ENCODE results near the gene GRM2.

The GRM2 gene

GRCh38 chr3:51727500-51727899 lies 20.6 kb downstream of the GRM2 start:
- no peak for DNase-seq (ENCODE audit: low spot score)
- ChIA-PET CTCF (interaction anchor here (1.3 kb wide), 1 partner anchor 8 kb away, joined by 4 read pairs; no protein-coding TSS in a partner anchor), POLR2A (ENCODE audit: low non-redundant PET) (no interaction called here)
- no peak overlapping the region for H3K27ac ChIP-seq
- TF ChIP-seq CTCF (conservative IDR thresholded peaks at IDR 0.05; ENCODE audit: low read depth) = no peak

- ChIA-PET POLR2A (ENCODE audit: low non-redundant PET) (no interaction called here), CTCF (no interaction called here)
- no peak overlapping the region for H3K27ac ChIP-seq
- TF ChIP-seq CTCF (conservative IDR thresholded peaks at IDR 0.05; ENCODE audit: low read depth) = no peak
- no peak for DNase-seq (ENCODE audit: low spot score)
These were observed 22.3 kb downstream of the GRM2 start for GRCh38 chr3:51729042-51729633.

DNA sequence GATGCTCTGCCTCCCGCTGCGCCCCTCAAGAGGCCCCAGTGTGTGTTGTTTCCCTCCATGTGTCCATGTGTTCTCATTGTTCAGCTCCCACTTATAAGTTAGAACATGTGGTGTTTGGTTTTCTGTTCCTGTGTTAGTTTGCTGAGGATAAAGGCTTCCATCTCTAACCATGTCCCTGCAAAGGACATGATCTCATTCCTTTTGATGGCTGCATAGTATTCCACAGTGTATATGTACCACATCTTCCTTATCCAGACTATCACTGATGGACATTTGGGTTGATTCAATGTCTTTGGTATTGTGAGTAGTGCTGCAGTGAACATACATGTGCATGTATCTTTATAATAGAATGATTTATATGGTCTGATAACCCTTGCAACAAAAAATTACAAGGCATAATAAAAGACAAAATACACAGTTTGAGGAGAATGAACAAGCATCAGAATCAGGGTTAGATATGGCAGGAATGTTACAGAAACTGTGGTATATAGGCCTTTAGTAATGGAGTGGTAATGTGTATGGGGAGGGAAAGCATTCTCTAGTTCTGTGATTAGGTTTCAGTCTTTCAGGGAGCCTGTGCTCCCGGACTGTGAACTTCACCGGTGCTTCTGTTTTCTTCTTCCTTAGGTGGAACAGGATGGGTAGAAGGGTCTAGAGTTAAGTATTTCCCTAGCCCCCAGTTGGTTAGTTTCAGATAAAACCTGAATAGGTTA lies 27.1 kb downstream of the GRM2 start:
- ChIA-PET POLR2A (ENCODE audit: low non-redundant PET) (no interaction called here), CTCF (no interaction called here)
- H3K27ac ChIP-seq = no peak overlapping the region
- no peak for TF ChIP-seq CTCF (conservative IDR thresholded peaks at IDR 0.05; ENCODE audit: low read depth)
- no peak for DNase-seq (ENCODE audit: low spot score)

DNA sequence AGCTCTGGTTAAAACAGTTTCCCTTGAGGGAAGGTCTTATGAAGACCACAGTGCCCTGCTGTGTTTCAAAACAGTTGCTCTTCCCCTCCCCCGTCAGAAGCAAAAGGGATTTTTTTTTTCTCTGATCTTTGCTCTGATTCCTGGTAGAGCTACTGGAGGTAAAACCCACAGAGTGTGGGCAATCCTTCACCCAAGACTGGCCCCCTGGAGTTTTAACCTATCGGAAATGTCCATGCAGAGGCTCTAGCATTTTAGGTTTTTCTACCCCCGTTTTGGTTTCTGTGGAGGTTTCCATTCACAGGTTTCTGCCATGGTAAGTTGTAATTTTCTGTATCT lies 27.7 kb downstream of the GRM2 start:
- no peak for DNase-seq (ENCODE audit: low spot score)
- CTCF ChIA-PET = no interaction called here
- TF ChIP-seq CTCF (conservative IDR thresholded peaks at IDR 0.05; ENCODE audit: low read depth) = no peak
- POLR2A ChIA-PET (ENCODE audit: low non-redundant PET) = no interaction called here
- no peak overlapping the region for H3K27ac ChIP-seq

DNA sequence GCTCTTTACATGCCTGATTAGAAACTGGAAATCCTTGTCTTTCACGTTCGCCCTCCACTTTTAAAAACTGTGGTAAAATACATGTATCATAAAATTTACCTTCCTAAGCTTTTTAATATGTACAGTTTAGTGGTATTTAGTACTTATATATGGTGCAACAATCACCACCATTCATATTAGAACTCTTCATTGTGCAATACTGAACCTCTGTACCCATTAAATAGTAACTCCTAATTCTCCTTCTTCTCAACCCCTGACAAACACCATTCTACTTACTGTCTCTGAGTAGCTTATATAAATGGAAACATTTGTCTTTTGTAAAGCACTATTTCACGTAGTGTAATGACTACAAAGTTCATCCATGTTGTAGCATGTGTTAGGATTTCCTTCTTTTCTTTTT lies 28.2 kb downstream of the GRM2 start:
- ChIA-PET POLR2A (ENCODE audit: low non-redundant PET) (no interaction called here), CTCF (no interaction called here)
- no peak for DNase-seq (ENCODE audit: low spot score)
- no peak overlapping the region for H3K27ac ChIP-seq
- no peak for TF ChIP-seq CTCF (conservative IDR thresholded peaks at IDR 0.05; ENCODE audit: low read depth)

DNA sequence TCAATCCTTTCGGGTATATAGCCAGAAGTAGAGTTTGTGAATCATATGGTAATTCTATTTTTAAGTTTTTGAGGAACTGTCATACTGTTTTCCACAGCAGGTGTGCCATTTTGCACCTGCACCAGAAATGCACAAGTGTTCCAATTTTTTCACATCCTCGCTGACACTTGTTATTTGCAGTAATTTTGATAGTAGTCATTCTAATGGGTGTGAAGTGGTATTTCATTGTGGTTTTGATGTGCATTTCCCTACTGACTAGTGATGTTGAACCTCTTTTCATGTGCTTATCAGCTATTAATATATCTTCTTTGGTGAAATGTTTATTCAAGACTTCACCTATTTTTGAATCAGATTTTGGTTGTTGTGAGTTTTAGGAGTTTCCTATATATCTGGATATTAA lies 29.1 kb downstream of the GRM2 start:
- CTCF ChIA-PET = no interaction called here
- no peak for DNase-seq (ENCODE audit: low spot score)
- TF ChIP-seq CTCF (conservative IDR thresholded peaks at IDR 0.05; ENCODE audit: low read depth) = no peak
- no peak overlapping the region for H3K27ac ChIP-seq
- POLR2A ChIA-PET (ENCODE audit: low non-redundant PET) = no interaction called here
